ENCODE data around the gene RNF208.

DNA sequence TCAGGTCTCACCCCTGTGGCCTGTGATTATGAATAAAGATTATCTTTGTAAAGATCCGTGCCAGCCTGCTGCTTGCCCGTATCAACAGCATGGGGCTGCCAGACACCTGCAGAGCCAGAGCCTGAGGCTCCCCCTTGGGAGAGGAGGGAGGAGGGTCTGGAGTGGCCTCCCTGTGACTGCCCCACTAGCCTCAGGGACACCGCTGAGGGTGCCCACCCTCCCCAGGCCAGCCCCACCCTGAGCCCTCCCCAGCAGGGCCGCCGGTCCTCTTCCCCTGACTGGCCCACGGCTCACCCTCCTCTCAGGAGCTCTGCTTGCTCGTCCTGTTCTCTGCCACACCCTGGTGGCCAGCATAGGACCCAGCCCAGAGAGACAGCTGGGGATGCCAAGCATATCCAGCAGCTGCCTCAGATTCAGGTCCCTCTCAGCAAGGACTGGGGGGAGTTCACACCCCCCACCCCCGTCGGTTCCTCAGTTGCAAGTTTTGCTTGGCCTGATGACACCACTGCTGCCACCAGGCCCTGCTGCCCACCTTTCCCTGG, 31.7 kb downstream of the RNF208 start:
- TF ChIP-seq, protein P1, sequence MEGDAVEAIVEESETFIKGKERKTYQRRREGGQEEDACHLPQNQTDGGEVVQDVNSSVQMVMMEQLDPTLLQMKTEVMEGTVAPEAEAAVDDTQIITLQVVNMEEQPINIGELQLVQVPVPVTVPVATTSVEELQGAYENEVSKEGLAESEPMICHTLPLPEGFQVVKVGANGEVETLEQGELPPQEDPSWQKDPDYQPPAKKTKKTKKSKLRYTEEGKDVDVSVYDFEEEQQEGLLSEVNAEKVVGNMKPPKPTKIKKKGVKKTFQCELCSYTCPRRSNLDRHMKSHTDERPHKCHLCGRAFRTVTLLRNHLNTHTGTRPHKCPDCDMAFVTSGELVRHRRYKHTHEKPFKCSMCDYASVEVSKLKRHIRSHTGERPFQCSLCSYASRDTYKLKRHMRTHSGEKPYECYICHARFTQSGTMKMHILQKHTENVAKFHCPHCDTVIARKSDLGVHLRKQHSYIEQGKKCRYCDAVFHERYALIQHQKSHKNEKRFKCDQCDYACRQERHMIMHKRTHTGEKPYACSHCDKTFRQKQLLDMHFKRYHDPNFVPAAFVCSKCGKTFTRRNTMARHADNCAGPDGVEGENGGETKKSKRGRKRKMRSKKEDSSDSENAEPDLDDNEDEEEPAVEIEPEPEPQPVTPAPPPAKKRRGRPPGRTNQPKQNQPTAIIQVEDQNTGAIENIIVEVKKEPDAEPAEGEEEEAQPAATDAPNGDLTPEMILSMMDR (optimal IDR thresholded peaks at IDR 0.05 in 1 of 3, IDR thresholded peaks at IDR 0.05 in 1 of 3, conservative IDR thresholded peaks at IDR 0.05 in 1 of 3; ENCODE audit: extremely low read depth in 1 of 3, insufficient read depth in 2 of 3, low read length in 3 of 3), result no peak
- TF ChIP-seq EZH2 (IDR thresholded peaks at IDR 0.05; ENCODE audit: low read length), result no peak
